Gastroesophageal sphincter (tissue), 4 donors: Measurements from ENCODE around the gene CARHSP1. TPM values are rescaled to one million over a fixed set of nuclear protein-coding genes. Genes with fewer than 3 reads are reported as not detected.
"Not testable (repeated sequence)": the region's sequence is repeated elsewhere in the genome, so short reads cannot be mapped to it uniquely, and the experiment has no call there.

Experiments
- ATAC-seq: fragments of 150-250 bp; one replicate; pipeline ENCODE4 v1.9.1; 2016; ENCODE audit warnings: mild to moderate bottlenecking, moderate library complexity
- H3K27ac ChIP-seq, 4 donors: fragments of 200-600 bp; sonication (generic) in 3 of 4; 1 replicate in 3 of 4; 2 replicates in 1 of 4; pipeline ENCODE4 v1.5.1; 2016 to 2019
- H3K27me3 ChIP-seq: fragments of 200-600 bp; sonication (generic); one replicate; pipeline ENCODE4 v1.5.1; 2019
- H3K36me3 ChIP-seq, 2 donors: fragments of 200-600 bp; sonication (generic); one replicate each; pipeline ENCODE4 v1.5.1; 2019; ENCODE audit warnings: control low read depth in 1 of 2
- H3K4me1 ChIP-seq, 3 donors: fragments of 200-600 bp; sonication (generic); 1 replicate in 2 of 3; 2 replicates in 1 of 3; pipeline ENCODE4 v1.5.1; 2016 to 2019; ENCODE audit warnings: control low read depth in 2 of 3
- H3K4me3 ChIP-seq, 2 donors: fragments of 200-600 bp; sonication (generic); one replicate each; pipeline ENCODE4 v1.5.1; 2019; ENCODE audit warnings: mild to moderate bottlenecking in 1 of 2, moderate library complexity in 1 of 2
- H3K9me3 ChIP-seq, 3 donors: fragments of 200-600 bp; sonication (generic); one replicate each; pipeline ENCODE4 v1.5.1; 2017 to 2019; ENCODE audit warnings: control low read depth in 2 of 3
- EP300 ChIP-seq: sonication (generic); formaldehyde crosslinking; IDR thresholded peaks from one replicate; pipeline ENCODE4 v1.6.1; 2017; ENCODE audit warnings: antibody characterized with exemption, mild to moderate bottlenecking
- POLR2A ChIP-seq, 2 donors: fragments of 450-650 bp; IDR thresholded peaks; one replicate each; pipeline ENCODE4 v1.6.1; 2017; ENCODE audit warnings: antibody characterized with exemption in 2 of 2, mild to moderate bottlenecking in 2 of 2, moderate library complexity in 1 of 2
- POLR2AphosphoS5 ChIP-seq: sonication (generic); formaldehyde crosslinking; IDR thresholded peaks from one replicate; pipeline ENCODE4 v1.6.1; 2017; ENCODE audit warnings: antibody characterized with exemption
- WGBS, 2 donors: methylation state at CpG; one replicate each; pipeline ENCODE4 v1.1.5; 2018; ENCODE audit warnings: low coverage in 1 of 2; 5-methylcytosine and 5-hydroxymethylcytosine counted together
- total RNA-seq, 4 donors: library from RNA; depleted of rRNA; stranded (reverse); fragments of >200 nt; gene quantifications; one replicate each; pipeline ENCODE4 v1.1.0, GENCODE V29; 2016
- TF ChIP-seq, protein P1 (sequence below), 4 experiments: fragments of 200-600 bp in 2 of 4; fragments of 450-650 bp in 2 of 4; sonication (generic) in 1 of 4; IDR thresholded peaks; one replicate each; pipeline ENCODE4 v1.5.1; 2017 to 2019; ENCODE audit warnings: antibody characterized with exemption in 4 of 4, mild to moderate bottlenecking in 2 of 4, moderate library complexity in 2 of 4

Gene CARHSP1
- total RNA-seq, 4 donors from 2014 or later: 29.3 to 79.8 (median 72.5) TPM

DNA sequence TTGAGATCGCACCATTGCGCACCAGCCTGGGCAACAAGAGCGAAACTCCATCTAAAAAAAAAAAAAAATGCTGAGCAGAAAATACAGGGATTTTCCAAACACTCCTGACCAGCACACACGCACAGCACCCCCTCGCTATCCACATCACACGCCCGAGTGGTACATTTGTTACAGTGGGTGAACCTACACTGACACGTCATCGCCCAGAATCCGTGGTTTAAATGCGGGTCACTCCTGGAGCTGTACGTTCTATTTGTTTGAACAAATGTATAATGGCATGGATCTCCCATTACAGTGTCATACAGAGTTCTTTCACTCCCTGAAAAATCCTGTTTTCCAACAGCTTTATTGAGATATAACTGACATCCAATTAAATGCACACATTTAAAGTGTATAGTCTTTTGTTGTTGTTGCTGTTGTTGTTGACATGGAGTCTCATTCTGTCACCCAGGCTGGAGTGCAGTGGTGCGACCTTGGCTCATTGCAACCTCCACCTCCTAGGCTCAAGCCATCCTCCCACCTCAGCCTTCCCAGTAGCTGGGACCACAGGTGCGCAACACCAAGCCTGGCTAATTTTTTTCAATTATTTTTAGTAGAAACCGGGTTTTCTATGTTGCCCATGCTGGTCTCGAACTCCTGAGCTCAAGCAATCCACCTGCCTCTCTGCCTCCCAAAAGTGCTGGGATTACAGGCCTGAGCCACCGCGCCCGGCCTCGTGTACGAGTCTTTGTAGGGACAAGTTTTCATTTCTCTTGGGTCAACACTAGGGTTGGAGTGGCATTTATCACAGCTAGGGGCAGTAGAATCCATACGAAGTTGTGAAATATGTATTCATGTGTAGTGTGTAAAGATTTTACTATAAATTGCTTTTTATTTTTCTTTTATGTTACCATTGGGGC, 4.4 kb upstream of the CARHSP1 start:
- WGBS, 2 donors: 83 to 88% methylated on average over 11 to 19 of the region's 22 CpGs
- Histone ChIP-seq H3K9me3 (no peaks in the 10 kb centered on the region), H3K36me3 (no peaks in the 10 kb centered on the region), H3K4me1 (peaks cover 0 to 9% (median 3%) of the 10 kb centered on the region in 3 donors), H3K27me3 (peaks cover 7% of the 10 kb centered on the region), H3K4me3 (no peak overlapping the region), H3K27ac (no peak overlapping the region)
- TF ChIP-seq POLR2A (IDR thresholded peaks at IDR 0.05): no peak
- no peak for TF ChIP-seq EP300
- TF ChIP-seq, protein P1, sequence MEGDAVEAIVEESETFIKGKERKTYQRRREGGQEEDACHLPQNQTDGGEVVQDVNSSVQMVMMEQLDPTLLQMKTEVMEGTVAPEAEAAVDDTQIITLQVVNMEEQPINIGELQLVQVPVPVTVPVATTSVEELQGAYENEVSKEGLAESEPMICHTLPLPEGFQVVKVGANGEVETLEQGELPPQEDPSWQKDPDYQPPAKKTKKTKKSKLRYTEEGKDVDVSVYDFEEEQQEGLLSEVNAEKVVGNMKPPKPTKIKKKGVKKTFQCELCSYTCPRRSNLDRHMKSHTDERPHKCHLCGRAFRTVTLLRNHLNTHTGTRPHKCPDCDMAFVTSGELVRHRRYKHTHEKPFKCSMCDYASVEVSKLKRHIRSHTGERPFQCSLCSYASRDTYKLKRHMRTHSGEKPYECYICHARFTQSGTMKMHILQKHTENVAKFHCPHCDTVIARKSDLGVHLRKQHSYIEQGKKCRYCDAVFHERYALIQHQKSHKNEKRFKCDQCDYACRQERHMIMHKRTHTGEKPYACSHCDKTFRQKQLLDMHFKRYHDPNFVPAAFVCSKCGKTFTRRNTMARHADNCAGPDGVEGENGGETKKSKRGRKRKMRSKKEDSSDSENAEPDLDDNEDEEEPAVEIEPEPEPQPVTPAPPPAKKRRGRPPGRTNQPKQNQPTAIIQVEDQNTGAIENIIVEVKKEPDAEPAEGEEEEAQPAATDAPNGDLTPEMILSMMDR (IDR thresholded peaks at IDR 0.05): no peak
- TF ChIP-seq POLR2AphosphoS5: no peak
- ATAC-seq: no peak

DNA sequence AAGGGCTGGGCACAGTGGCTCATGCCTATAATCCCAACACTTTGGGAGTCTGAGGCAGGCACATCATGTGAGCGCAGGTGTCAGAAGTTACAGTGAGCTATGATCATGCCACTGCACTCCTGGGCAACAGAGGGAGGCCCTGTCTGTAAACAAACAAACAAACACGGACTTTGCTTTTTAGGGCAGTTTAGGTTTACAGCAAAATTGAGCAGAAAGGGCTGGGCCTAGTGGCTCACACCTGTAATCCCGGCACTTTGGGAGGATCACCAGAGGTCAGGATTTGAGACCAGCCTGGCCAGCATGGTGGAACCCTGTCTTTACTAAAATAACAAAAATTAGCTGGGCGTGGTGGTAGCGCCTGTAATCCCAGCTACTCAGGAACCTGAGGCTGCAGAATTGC, 3.3 kb upstream of the CARHSP1 start:
- TF ChIP-seq EP300: no peak
- TF ChIP-seq, protein P1 (IDR thresholded peaks at IDR 0.05): no peak
- no peak for TF ChIP-seq POLR2A (IDR thresholded peaks at IDR 0.05)
- TF ChIP-seq POLR2AphosphoS5: no peak
- Histone ChIP-seq H3K9me3 (no peaks in the 10 kb centered on the region), H3K27me3 (peaks cover 3% of the 10 kb centered on the region), H3K4me1 (peaks cover 0 to 20% (median 4%) of the 10 kb centered on the region in 3 donors), H3K4me3 (no peak overlapping the region), H3K36me3 (no peaks in the 10 kb centered on the region), H3K27ac (no peak overlapping the region)
- ATAC-seq: no peak
- WGBS, 2 donors: 86% methylated on average over 5 of the region's 5 CpGs; no CpG with 5 or more reads in 1 of the 2 donors

DNA sequence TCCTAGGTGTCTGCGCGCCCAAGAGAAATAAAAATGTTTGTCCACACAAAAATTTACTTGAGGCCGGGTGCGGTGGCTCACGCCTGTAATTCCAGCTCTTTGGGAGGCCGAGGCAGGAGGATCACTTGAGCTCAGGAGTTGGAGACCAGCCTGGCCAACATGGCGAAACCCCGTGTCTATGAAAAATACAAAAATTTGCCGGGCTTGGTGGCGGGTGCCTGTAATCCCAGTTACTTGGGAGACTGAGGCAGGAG, 1.1 kb upstream of the CARHSP1 start:
- H3K4me3 ChIP-seq, H3K36me3 ChIP-seq, H3K9me3 ChIP-seq, H3K27me3 ChIP-seq, ATAC-seq: not testable (repeated sequence)
- 94 to 100% methylated on average over 6 to 10 of the region's 10 CpGs for WGBS, 2 donors
- Histone ChIP-seq H3K4me1 (peaks cover 0 to 42% (median 15%) of the 10 kb centered on the region in 3 donors), H3K27ac (peak overlapping the region in 1 of 4 donors; percentile 87)

DNA sequence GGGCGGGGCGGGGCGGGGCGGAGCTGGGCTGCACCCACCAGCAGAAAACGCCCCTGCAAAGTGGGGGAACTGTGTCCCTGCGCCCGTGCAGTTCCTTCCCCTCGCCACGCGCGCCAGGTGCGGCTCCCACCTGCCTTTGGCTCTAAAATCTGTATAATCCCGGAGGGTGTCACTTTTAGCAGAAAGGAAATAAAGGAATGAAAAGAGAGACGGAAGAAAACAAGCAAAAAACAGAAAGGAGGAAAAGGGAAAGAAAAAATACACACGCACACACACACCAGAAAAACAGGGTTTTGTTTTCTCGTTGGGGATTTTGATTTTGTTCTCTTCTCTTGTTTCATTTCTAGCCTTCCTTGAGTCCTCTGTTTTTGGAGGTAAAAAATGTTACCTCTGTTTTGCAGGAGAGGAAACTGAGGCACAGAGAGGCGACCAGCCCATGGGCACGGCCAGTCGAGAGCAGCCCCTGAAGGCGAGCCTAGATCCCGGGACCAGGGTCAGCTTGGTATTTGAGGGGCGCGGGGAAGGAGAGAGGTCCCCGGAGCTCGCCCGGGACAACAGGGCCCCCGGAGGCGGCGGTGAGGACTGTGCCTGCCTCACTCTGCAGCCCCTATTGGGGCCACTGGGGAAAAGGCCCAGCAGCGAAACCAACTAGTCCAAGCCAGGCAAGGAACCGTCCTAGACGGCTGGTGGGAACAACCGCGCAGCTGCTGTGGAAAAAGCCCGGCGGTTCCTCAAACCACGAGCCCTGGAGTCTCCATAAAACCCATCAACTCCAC, 594 bp upstream of the CARHSP1 start:
- Histone ChIP-seq H3K4me1 (peaks cover 0 to 47% (median 20%) of the 10 kb centered on the region in 3 donors), H3K9me3 (no peaks in the 10 kb centered on the region), H3K27ac (peak overlapping the region in 3 of 4 donors; percentile 40 to 87 (median 86)), H3K27me3 (no peaks in the 10 kb centered on the region), H3K4me3 (peak overlapping the region; percentile 53 to 84), H3K36me3 (no peaks in the 10 kb centered on the region)
- no peak for ATAC-seq
- 0 to 41% methylated on average over 8 to 13 of the region's 37 CpGs for WGBS, 2 donors
- TF ChIP-seq, protein P1 (IDR thresholded peaks at IDR 0.05): peak in 3 of 4 experiments; percentile 7 to 17 (median 9)
- no peak for TF ChIP-seq EP300

DNA sequence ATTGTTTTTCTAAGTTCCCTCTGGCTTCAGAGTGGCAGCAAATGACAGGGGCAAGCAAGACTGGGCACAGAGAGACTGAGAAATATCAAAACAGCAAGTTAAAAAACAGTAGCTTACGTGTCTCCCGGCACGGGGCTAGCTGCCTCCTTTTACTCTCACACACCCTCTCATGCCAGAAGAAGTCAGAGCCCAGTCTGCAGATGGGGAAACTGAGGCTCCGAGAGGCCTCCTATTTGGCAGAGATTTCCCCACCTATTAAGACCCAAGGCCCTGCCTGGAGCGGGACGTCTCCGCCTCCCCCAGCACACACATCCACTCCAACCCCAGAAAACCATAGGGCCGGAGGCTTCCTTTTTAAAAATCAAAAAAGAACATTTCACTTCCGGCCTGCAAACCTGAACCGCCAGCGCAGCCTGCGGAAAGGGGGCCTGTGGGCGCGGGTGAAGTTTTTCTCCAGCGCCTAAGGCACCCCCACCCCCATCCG, 832 bp downstream of the CARHSP1 start:
- WGBS, 2 donors: 0% methylated on average over 1 of the region's 16 CpGs; no CpG with 5 or more reads in 1 of the 2 donors
- Histone ChIP-seq H3K4me3 (peak overlapping the region; percentile 53 to 84), H3K36me3 (no peaks in the 10 kb centered on the region), H3K27ac (peak overlapping the region; percentile 35 to 89 (median 86)), H3K9me3 (no peaks in the 10 kb centered on the region), H3K4me1 (peaks cover 0 to 61% (median 32%) of the 10 kb centered on the region in 3 donors), H3K27me3 (no peaks in the 10 kb centered on the region)
- no peak for ATAC-seq
- TF ChIP-seq EP300 (no peak), POLR2AphosphoS5 (no peak), POLR2A (IDR thresholded peaks at IDR 0.05) (no peak)
- TF ChIP-seq, protein P1 (IDR thresholded peaks at IDR 0.05): no peak
